Activated naive CD4-positive, alpha-beta T cell treated with anti-CD3 and anti-CD28 coated beads, Interleukin-2, amount 50 U/mL, for 24 hours (primary cell): ENCODE results near the gene RCOR3.
"Not testable (repeated sequence)": the region's sequence is repeated elsewhere in the genome, so short reads cannot be mapped to it uniquely, and the experiment has no call there.

Experiments used
- H3K27ac Mint-ChIP-seq: one replicate; pipeline ENCODE4 v1.8.0; 2021; ENCODE audit warnings: mild to moderate bottlenecking, mixed read lengths
- H3K27me3 Mint-ChIP-seq: one replicate; pipeline ENCODE4 v1.8.0; 2021; ENCODE audit warnings: mixed read lengths
- H3K36me3 Mint-ChIP-seq: one replicate; pipeline ENCODE4 v1.8.0; 2021; ENCODE audit warnings: mixed read lengths
- H3K4me1 Mint-ChIP-seq: one replicate; pipeline ENCODE4 v1.8.0; 2021; ENCODE audit warnings: mixed read lengths
- H3K4me3 Mint-ChIP-seq: one replicate; pipeline ENCODE4 v1.8.0; 2021; ENCODE audit warnings: mild to moderate bottlenecking, mixed read lengths
- H3K9me3 Mint-ChIP-seq: one replicate; pipeline ENCODE4 v1.8.0; 2021; ENCODE audit warnings: mixed read lengths

RCOR3 gene

GRCh38 chr1:211338224-211338620 is 79.1 kb downstream of the RCOR3 start:
- peak overlapping the region; percentile 83 for H3K27ac Mint-ChIP-seq
- H3K27me3 Mint-ChIP-seq = no peaks in the 10 kb centered on the region
- H3K4me3 Mint-ChIP-seq = no peak overlapping the region
- no peaks in the 10 kb centered on the region for H3K9me3 Mint-ChIP-seq
- H3K36me3 Mint-ChIP-seq = peaks cover 9% of the 10 kb centered on the region
- peaks cover 91% of the 10 kb centered on the region for H3K4me1 Mint-ChIP-seq

- H3K36me3 Mint-ChIP-seq = peaks cover 9% of the 10 kb centered on the region
- no peaks in the 10 kb centered on the region for H3K9me3 Mint-ChIP-seq
- peaks cover 94% of the 10 kb centered on the region for H3K4me1 Mint-ChIP-seq
- no peaks in the 10 kb centered on the region for H3K27me3 Mint-ChIP-seq
- peak overlapping the region; percentile 7 for H3K4me3 Mint-ChIP-seq
- peak overlapping the region; percentile 55 for H3K27ac Mint-ChIP-seq
These were observed 80.5 kb downstream of the RCOR3 start for GRCh38 chr1:211339631-211340041.

GRCh38 chr1:211340622-211341507 is 81.7 kb downstream of the RCOR3 start:
- Mint-ChIP-seq H3K36me3 (peaks cover 9% of the 10 kb centered on the region), H3K27ac (peak overlapping the region; percentile 72), H3K27me3 (no peaks in the 10 kb centered on the region), H3K4me3 (peak overlapping the region; percentile 30), H3K4me1 (peaks cover 93% of the 10 kb centered on the region), H3K9me3 (no peaks in the 10 kb centered on the region)

- peaks cover 93% of the 10 kb centered on the region for H3K4me1 Mint-ChIP-seq
- H3K4me3 Mint-ChIP-seq = no peak overlapping the region
- peaks cover 9% of the 10 kb centered on the region for H3K36me3 Mint-ChIP-seq
- no peaks in the 10 kb centered on the region for H3K27me3 Mint-ChIP-seq
- H3K9me3 Mint-ChIP-seq = no peaks in the 10 kb centered on the region
- peak overlapping the region; percentile 7 for H3K27ac Mint-ChIP-seq
These were observed 82.8 kb downstream of the RCOR3 start for GRCh38 chr1:211341999-211342398.

GRCh38 chr1:211343607-211344006 is 84.4 kb downstream of the RCOR3 start:
- no peaks in the 10 kb centered on the region for H3K9me3 Mint-ChIP-seq
- peaks cover 7% of the 10 kb centered on the region for H3K36me3 Mint-ChIP-seq
- H3K27ac Mint-ChIP-seq = peak overlapping the region; percentile 68
- H3K27me3 Mint-ChIP-seq = no peaks in the 10 kb centered on the region
- H3K4me1 Mint-ChIP-seq = peaks cover 92% of the 10 kb centered on the region
- H3K4me3 Mint-ChIP-seq = no peak overlapping the region

- peaks cover 7% of the 10 kb centered on the region for H3K36me3 Mint-ChIP-seq
- H3K27ac Mint-ChIP-seq = no peak overlapping the region
- no peaks in the 10 kb centered on the region for H3K9me3 Mint-ChIP-seq
- no peaks in the 10 kb centered on the region for H3K27me3 Mint-ChIP-seq
- no peak overlapping the region for H3K4me3 Mint-ChIP-seq
- peaks cover 93% of the 10 kb centered on the region for H3K4me1 Mint-ChIP-seq
These were observed 85.0 kb downstream of the RCOR3 start for GRCh38 chr1:211344152-211344618.

GRCh38 chr1:211345719-211346118 is 86.6 kb downstream of the RCOR3 start:
- H3K4me1 Mint-ChIP-seq = peaks cover 94% of the 10 kb centered on the region
- no peak overlapping the region for H3K27ac Mint-ChIP-seq
- H3K4me3 Mint-ChIP-seq = no peak overlapping the region
- peaks cover 8% of the 10 kb centered on the region for H3K36me3 Mint-ChIP-seq
- no peaks in the 10 kb centered on the region for H3K9me3 Mint-ChIP-seq
- H3K27me3 Mint-ChIP-seq = no peaks in the 10 kb centered on the region

GRCh38 chr1:211347077-211347844 is 88.1 kb downstream of the RCOR3 start:
- Mint-ChIP-seq H3K9me3 (no peaks in the 10 kb centered on the region), H3K4me1 (peaks cover 96% of the 10 kb centered on the region), H3K4me3 (no peak overlapping the region), H3K27me3 (no peaks in the 10 kb centered on the region), H3K36me3 (peaks cover 12% of the 10 kb centered on the region), H3K27ac (peak overlapping the region; percentile 32)

GRCh38 chr1:211348547-211348946 is 89.4 kb downstream of the RCOR3 start:
- Mint-ChIP-seq H3K4me1 (peaks cover 95% of the 10 kb centered on the region), H3K4me3 (no peak overlapping the region), H3K9me3 (no peaks in the 10 kb centered on the region), H3K36me3 (peaks cover 10% of the 10 kb centered on the region), H3K27ac (no peak overlapping the region), H3K27me3 (no peaks in the 10 kb centered on the region)

- Mint-ChIP-seq H3K27me3 (no peaks in the 10 kb centered on the region), H3K4me1 (peaks cover 95% of the 10 kb centered on the region), H3K27ac (peak overlapping the region; percentile 68), H3K9me3 (no peaks in the 10 kb centered on the region), H3K4me3 (no peak overlapping the region), H3K36me3 (peaks cover 13% of the 10 kb centered on the region)
These were observed 90.6 kb downstream of the RCOR3 start for GRCh38 chr1:211349741-211350140.

- Mint-ChIP-seq H3K4me1 (peaks cover 95% of the 10 kb centered on the region), H3K27ac (peak overlapping the region; percentile 85), H3K4me3 (peak overlapping the region; percentile 61), H3K36me3 (peaks cover 13% of the 10 kb centered on the region)
- H3K27me3 Mint-ChIP-seq, H3K9me3 Mint-ChIP-seq: not testable (repeated sequence)
These were observed 92.9 kb downstream of the RCOR3 start for GRCh38 chr1:211352055-211352454.

- H3K36me3 Mint-ChIP-seq = peaks cover 14% of the 10 kb centered on the region
- peak overlapping the region; percentile 68 for H3K4me3 Mint-ChIP-seq
These were observed 93.3 kb downstream of the RCOR3 start for GRCh38 chr1:211352465-211352864.

GRCh38 chr1:211352985-211353515 is 93.9 kb downstream of the RCOR3 start:
- no peaks in the 10 kb centered on the region for H3K9me3 Mint-ChIP-seq
- H3K27ac Mint-ChIP-seq = peak overlapping the region; percentile 92
- H3K4me1 Mint-ChIP-seq = peaks cover 91% of the 10 kb centered on the region

More at GRCh38 chr1:211352465-211352864, 93.3 kb downstream of the RCOR3 start:
- Mint-ChIP-seq H3K27me3 (no peaks in the 10 kb centered on the region), H3K4me1 (peaks cover 95% of the 10 kb centered on the region), H3K9me3 (no peaks in the 10 kb centered on the region), H3K27ac (no peak overlapping the region)

GRCh38 chr1:211353562-211354212 is 94.5 kb downstream of the RCOR3 start:
- Mint-ChIP-seq H3K9me3 (no peaks in the 10 kb centered on the region), H3K27ac (peak overlapping the region; percentile 91), H3K4me3 (peak overlapping the region; percentile 68), H3K36me3 (peaks cover 15% of the 10 kb centered on the region), H3K4me1 (peaks cover 86% of the 10 kb centered on the region), H3K27me3 (no peaks in the 10 kb centered on the region)

More at GRCh38 chr1:211352985-211353515, 93.9 kb downstream of the RCOR3 start:
- peaks cover 15% of the 10 kb centered on the region for H3K36me3 Mint-ChIP-seq
- H3K4me3 Mint-ChIP-seq = peak overlapping the region; percentile 68
- no peaks in the 10 kb centered on the region for H3K27me3 Mint-ChIP-seq

- H3K4me3 Mint-ChIP-seq = no peak overlapping the region
- H3K27me3 Mint-ChIP-seq = no peaks in the 10 kb centered on the region
- H3K9me3 Mint-ChIP-seq = no peaks in the 10 kb centered on the region
- H3K4me1 Mint-ChIP-seq = peaks cover 71% of the 10 kb centered on the region
- H3K36me3 Mint-ChIP-seq = peaks cover 16% of the 10 kb centered on the region
- H3K27ac Mint-ChIP-seq = peak overlapping the region; percentile 24
These were observed 96.7 kb downstream of the RCOR3 start for GRCh38 chr1:211355873-211356272.
